NCI-H2227 treated with DMSO at 0.1 percent for 48 hours (cell line): ENCODE data around the gene BLMH.

Experiments
- DNase-seq: peaks from one replicate; lab custom pipeline; 2025; lab: John Stamatoyannopoulos, UW

The BLMH gene

DNA sequence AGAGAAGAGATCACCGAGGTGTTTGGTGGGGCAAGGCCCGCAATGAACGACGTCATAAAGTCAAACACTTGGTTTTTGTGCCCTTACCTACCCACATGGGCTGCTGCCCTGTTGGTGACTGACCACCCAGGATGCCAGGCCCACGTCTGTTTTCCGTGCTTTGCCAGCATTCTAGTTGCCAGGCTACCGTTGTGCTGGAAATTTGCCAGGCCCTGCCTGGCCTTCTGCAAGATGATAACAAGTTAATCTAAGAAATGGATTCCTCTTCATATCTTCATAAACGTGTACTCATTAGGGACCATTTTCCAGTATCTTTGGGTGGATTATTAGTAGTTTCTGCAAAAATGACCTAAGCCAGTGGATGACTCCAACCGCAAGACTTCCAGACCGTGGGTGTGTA, 91.6 kb downstream of the BLMH start:
- DNase-seq = no peak

DNA sequence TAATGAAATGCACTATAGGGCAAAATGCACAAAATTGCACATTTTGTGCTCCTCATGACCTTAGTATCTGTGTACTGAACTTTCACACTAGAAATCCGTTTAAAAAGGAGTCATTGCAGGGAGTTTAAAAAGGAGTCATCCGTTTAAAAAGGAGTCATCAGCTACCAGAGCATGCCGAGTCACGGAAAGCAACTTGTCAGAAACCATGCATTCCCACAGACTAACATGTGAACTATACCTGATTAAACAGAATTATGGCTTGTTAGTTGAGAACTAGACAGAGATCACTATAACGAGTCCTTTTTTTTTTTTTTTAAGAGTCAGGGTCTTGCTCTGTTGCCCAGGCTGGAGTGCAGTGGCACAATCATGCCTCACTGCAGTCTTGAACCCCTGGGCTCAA, 92.1 kb downstream of the BLMH start:
- DNase-seq = no peak
